ENCODE data around the gene COG7. TPM values are rescaled to one million over a fixed set of nuclear protein-coding genes. Genes with fewer than 3 reads are reported as not detected.

The COG7 gene
- total RNA-seq, 1 experiment from 2014 or later = 22.1 TPM

DNA sequence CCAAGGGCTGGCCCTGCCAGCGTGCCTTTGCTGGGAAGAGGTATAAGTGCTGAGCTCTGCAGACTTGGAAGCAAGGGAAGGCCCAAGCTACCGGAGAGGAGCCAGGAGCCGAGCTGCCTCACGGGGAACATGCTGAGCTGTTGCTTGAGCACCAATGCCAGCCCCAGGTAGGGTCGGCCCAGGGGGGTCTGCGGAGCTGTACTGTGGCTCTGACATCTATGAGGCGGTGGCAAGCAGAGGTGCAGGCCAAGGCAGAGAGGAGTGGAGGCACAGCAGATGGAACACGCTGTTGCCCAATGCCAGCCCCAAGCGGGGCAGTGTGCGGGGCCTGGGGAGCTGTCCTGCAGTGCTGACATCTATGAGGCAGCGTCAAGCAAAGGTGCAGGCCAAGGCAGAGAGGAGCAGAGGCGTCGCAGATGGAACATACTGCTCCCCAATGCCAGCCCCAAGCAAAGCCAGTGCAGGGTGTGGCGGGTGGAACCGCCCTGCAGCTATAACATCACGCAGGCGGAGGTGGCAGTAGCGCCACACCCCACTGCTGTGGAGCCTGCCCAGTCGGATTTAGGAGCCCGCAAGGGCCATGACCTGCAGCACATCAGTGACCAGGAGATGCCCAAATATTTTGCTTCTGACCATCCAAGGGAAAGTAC lies 47.3 kb upstream of the COG7 start:
- Histone ChIP-seq H3K4me1 (ENCODE audit: control insufficient read depth in 1 of 2, insufficient read depth in 2 of 2, low read length in 2 of 2) (peaks cover 14 to 35% of the 10 kb centered on the region in 2 experiments), H2AFZ (ENCODE audit: low read depth, low read length, poor library complexity, severe bottlenecking) (no peak overlapping the region), H3K4me3 (replicated peaks in 1 of 2; ENCODE audit: low read depth in 1 of 2, low read length in 2 of 2) (no peak overlapping the region), H3K9me3 (ENCODE audit: control insufficient read depth in 1 of 2, insufficient read depth in 1 of 2, low read depth in 1 of 2, low read length in 2 of 2) (no peaks in the 10 kb centered on the region), H3K9ac (ENCODE audit: low read length) (no peak overlapping the region), H3K79me2 (ENCODE audit: insufficient read depth, low read length) (peaks cover 95% of the 10 kb centered on the region), H3K27ac (ENCODE audit: low read depth, low read length) (no peak overlapping the region; the same call in 1 of the 2 replicates), H3K27me3 (ENCODE audit: insufficient read depth, low read length) (no peaks in the 10 kb centered on the region), H4K20me1 (ENCODE audit: insufficient read depth) (peaks cover 40% of the 10 kb centered on the region), H3K4me2 (ENCODE audit: low read length) (no peak overlapping the region), H3K9me2 (ENCODE audit: insufficient read depth) (no peaks in the 10 kb centered on the region), H3K36me3 (ENCODE audit: control insufficient read depth in 1 of 2, insufficient read depth in 2 of 2, low read length in 2 of 2) (peaks cover 0 to 7% of the 10 kb centered on the region in 2 experiments; a peak in 1 of 4 replicates)
- ChIA-PET POLR2A (no interaction called here), CTCF (no interaction called here), RAD21 (ENCODE audit: low non-redundant PET in 1 of 2, low total read pairs in 2 of 2, uncharacterized antibody in 2 of 2, unreplicated experiment in 2 of 2) (no interaction called here)
- intact Hi-C loops (cut with micrococcal nuclease) = no loop called here
- no TSS peak for BruUV-seq (replicated peaks)
- no peak for ATAC-seq
- TF ChIP-seq POLR2A (IDR thresholded peaks at IDR 0.05; ENCODE audit: borderline replicate concordance, extremely low read depth, insufficient read depth, insufficient read length) (no peak), POLR2AphosphoS5 (IDR thresholded peaks at IDR 0.05; ENCODE audit: low read depth, low read length) (no peak)
- TF ChIP-seq, protein P1, sequence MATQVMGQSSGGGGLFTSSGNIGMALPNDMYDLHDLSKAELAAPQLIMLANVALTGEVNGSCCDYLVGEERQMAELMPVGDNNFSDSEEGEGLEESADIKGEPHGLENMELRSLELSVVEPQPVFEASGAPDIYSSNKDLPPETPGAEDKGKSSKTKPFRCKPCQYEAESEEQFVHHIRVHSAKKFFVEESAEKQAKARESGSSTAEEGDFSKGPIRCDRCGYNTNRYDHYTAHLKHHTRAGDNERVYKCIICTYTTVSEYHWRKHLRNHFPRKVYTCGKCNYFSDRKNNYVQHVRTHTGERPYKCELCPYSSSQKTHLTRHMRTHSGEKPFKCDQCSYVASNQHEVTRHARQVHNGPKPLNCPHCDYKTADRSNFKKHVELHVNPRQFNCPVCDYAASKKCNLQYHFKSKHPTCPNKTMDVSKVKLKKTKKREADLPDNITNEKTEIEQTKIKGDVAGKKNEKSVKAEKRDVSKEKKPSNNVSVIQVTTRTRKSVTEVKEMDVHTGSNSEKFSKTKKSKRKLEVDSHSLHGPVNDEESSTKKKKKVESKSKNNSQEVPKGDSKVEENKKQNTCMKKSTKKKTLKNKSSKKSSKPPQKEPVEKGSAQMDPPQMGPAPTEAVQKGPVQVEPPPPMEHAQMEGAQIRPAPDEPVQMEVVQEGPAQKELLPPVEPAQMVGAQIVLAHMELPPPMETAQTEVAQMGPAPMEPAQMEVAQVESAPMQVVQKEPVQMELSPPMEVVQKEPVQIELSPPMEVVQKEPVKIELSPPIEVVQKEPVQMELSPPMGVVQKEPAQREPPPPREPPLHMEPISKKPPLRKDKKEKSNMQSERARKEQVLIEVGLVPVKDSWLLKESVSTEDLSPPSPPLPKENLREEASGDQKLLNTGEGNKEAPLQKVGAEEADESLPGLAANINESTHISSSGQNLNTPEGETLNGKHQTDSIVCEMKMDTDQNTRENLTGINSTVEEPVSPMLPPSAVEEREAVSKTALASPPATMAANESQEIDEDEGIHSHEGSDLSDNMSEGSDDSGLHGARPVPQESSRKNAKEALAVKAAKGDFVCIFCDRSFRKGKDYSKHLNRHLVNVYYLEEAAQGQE (IDR thresholded peaks at IDR 0.05; ENCODE audit: low read depth) = no peak
- no peak for DNase-seq (ENCODE audit: low read depth, low spot score)

GRCh38 chr16:23499801-23500200 lies 46.8 kb upstream of the COG7 start:
- H2AFZ ChIP-seq (ENCODE audit: low read depth, low read length, poor library complexity, severe bottlenecking) = no peak overlapping the region
- TF ChIP-seq SP1 (IDR thresholded peaks at IDR 0.05; ENCODE audit: low read depth) (no peak), POLR2AphosphoS5 (IDR thresholded peaks at IDR 0.05; ENCODE audit: low read depth, low read length) (no peak), EGR1 (IDR thresholded peaks at IDR 0.05; ENCODE audit: low read depth) (no peak), EZH2 (IDR thresholded peaks at IDR 0.05) (no peak), ZFX (IDR thresholded peaks at IDR 0.05) (no peak)
- H3K9ac ChIP-seq (ENCODE audit: low read length) = no peak overlapping the region
- intact Hi-C loops (cut with micrococcal nuclease) = no loop called here
- DNase-seq (ENCODE audit: low read depth, low spot score) (no peak), ATAC-seq (peak; percentile 45)
- H4K20me1 ChIP-seq (ENCODE audit: insufficient read depth) = peaks cover 35% of the 10 kb centered on the region
- H3K79me2 ChIP-seq (ENCODE audit: insufficient read depth, low read length) = peaks cover 93% of the 10 kb centered on the region
- no peaks in the 10 kb centered on the region for H3K9me2 ChIP-seq (ENCODE audit: insufficient read depth)
- RAD21 ChIA-PET (ENCODE audit: low non-redundant PET in 1 of 2, low total read pairs in 2 of 2, uncharacterized antibody in 2 of 2, unreplicated experiment in 2 of 2) = no interaction called here
- BruUV-seq (replicated peaks) = no TSS peak
- no peak overlapping the region; the same call in 1 of the 2 replicates for H3K27ac ChIP-seq (ENCODE audit: low read depth, low read length)
- H3K9me3 ChIP-seq (ENCODE audit: control insufficient read depth in 1 of 2, insufficient read depth in 1 of 2, low read depth in 1 of 2, low read length in 2 of 2) = no peaks in the 10 kb centered on the region
- peaks cover 9 to 30% of the 10 kb centered on the region in 2 experiments for H3K4me1 ChIP-seq (ENCODE audit: control insufficient read depth in 1 of 2, insufficient read depth in 2 of 2, low read length in 2 of 2)
- H3K4me2 ChIP-seq (ENCODE audit: low read length) = no peak overlapping the region
- no peak overlapping the region for H3K4me3 ChIP-seq (replicated peaks in 1 of 2; ENCODE audit: low read depth in 1 of 2, low read length in 2 of 2)
- H3K36me3 ChIP-seq (ENCODE audit: control insufficient read depth in 1 of 2, insufficient read depth in 2 of 2, low read length in 2 of 2) = peaks cover 3 to 7% of the 10 kb centered on the region in 2 experiments; a peak in 1 of 4 replicates
- POLR2A ChIA-PET = no interaction called here
- H3K27me3 ChIP-seq (ENCODE audit: insufficient read depth, low read length) = no peaks in the 10 kb centered on the region
- CTCF ChIA-PET = no interaction called here

Measured in HCT116 (cell line).